Neural progenitor cell (in vitro differentiated cells): ENCODE data around the gene TMBIM4. TPM values are rescaled to one million over a fixed set of nuclear protein-coding genes. Genes with fewer than 3 reads are reported as not detected.

Experiments
- DNase-seq: peaks from one replicate; pipeline ENCODE4 v3.0.0-alpha.2; 2016; ENCODE audit warnings: low spot score
- H2AFZ ChIP-seq: fragments of 200-600 bp; sonication (generic); replicated peaks from 2 replicates; pipeline ENCODE4 v1.6.1; 2016; ENCODE audit warnings: antibody characterized with exemption
- H3F3A ChIP-seq: fragments of 200-600 bp; sonication (generic); 2 replicates; pipeline ENCODE4 v1.6.1; 2016; ENCODE audit warnings: antibody characterized with exemption, low read depth
- H3K27ac ChIP-seq: fragments of 200-600 bp; sonication (generic); 2 replicates; pipeline ENCODE4 v1.5.1; 2016; ENCODE audit warnings: mild to moderate bottlenecking
- H3K27me3 ChIP-seq: fragments of 200-600 bp; sonication (generic); 2 replicates; pipeline ENCODE4 v1.6.1; 2016; ENCODE audit warnings: mild to moderate bottlenecking, moderate library complexity
- H3K36me3 ChIP-seq: fragments of 200-600 bp; sonication (generic); 2 replicates; pipeline ENCODE4 v1.5.1; 2016
- H3K4me1 ChIP-seq: fragments of 200-600 bp; sonication (generic); 2 replicates; pipeline ENCODE4 v1.6.1; 2016; ENCODE audit warnings: mixed run types
- H3K4me2 ChIP-seq: fragments of 200-600 bp; sonication (generic); 2 replicates; pipeline ENCODE4 v1.6.1; 2016
- H3K4me3 ChIP-seq: fragments of 200-600 bp; sonication (generic); 2 replicates; pipeline ENCODE4 v1.5.1; 2016
- H3K79me2 ChIP-seq: fragments of 200-600 bp; sonication (generic); 2 replicates; pipeline ENCODE4 v1.6.1; 2016; ENCODE audit warnings: low read depth
- H3K9ac ChIP-seq: fragments of 200-600 bp; sonication (generic); 2 replicates; pipeline ENCODE4 v1.6.1; 2016
- H3K9me3 ChIP-seq: fragments of 200-600 bp; sonication (generic); 2 replicates; pipeline ENCODE4 v1.5.1; 2016; ENCODE audit warnings: low read depth
- H4K20me1 ChIP-seq: fragments of 200-600 bp; sonication (generic); 2 replicates; pipeline ENCODE4 v1.6.1; 2016; ENCODE audit warnings: low read depth
- H3K27ac Mint-ChIP-seq: 3 replicates; pipeline ENCODE4 v1.8.0; 2021; ENCODE audit warnings: mixed read lengths
- H3K27me3 Mint-ChIP-seq: 2 replicates; pipeline ENCODE4 v1.8.0; 2022; ENCODE audit warnings: low read depth, mild to moderate bottlenecking, inconsistent platforms, moderate library complexity, mixed read lengths; ENCODE audit not compliant: insufficient read depth
- H3K36me3 Mint-ChIP-seq: 3 replicates; pipeline ENCODE4 v1.8.0; 2021; ENCODE audit warnings: mixed read lengths
- H3K4me1 Mint-ChIP-seq: 3 replicates; pipeline ENCODE4 v1.8.0; 2021; ENCODE audit warnings: mixed read lengths
- H3K4me3 Mint-ChIP-seq: 3 replicates; pipeline ENCODE4 v1.8.0; 2021; ENCODE audit warnings: mild to moderate bottlenecking, moderate library complexity, mixed read lengths
- H3K9me3 Mint-ChIP-seq: 3 replicates; pipeline ENCODE4 v1.8.0; 2020; ENCODE audit warnings: mixed read lengths
- CTCF ChIP-seq: fragments of 200-600 bp; sonication (generic); IDR thresholded peaks from 2 replicates; pipeline ENCODE4 v1.5.1; 2017; ENCODE audit warnings: antibody characterized with exemption, mild to moderate bottlenecking
- EZH2 ChIP-seq: fragments of 200-600 bp; sonication (generic); IDR thresholded peaks from 2 replicates; pipeline ENCODE4 v1.6.1; 2017; ENCODE audit warnings: antibody characterized with exemption, mild to moderate bottlenecking, moderate library complexity
- EZH2phosphoT487 ChIP-seq: fragments of 200-600 bp; sonication (generic); IDR thresholded peaks from 2 replicates; pipeline ENCODE4 v1.6.1; 2017; ENCODE audit warnings: antibody characterized with exemption
- total RNA-seq: library from RNA; depleted of rRNA; stranded (reverse); fragments of >200 nt; gene quantifications from 2 replicates; pipeline ENCODE4 v1.2.3, GENCODE V29; 2015; ENCODE audit warnings: low replicate concordance

The TMBIM4 gene
- total RNA-seq, 1 donor from 2014 or later: 63.7 TPM

- H3K4me1 Mint-ChIP-seq: no peaks in the 10 kb centered on the region
- Histone ChIP-seq H3K36me3 (no peaks in the 10 kb centered on the region), H3K4me3 (no peak overlapping the region), H3K79me2 (no peaks in the 10 kb centered on the region), H3K9ac (no peak overlapping the region), H3F3A (peaks cover 7% of the 10 kb centered on the region), H4K20me1 (no peaks in the 10 kb centered on the region), H3K27me3 (no peaks in the 10 kb centered on the region), H3K4me1 (peaks cover 4% of the 10 kb centered on the region), H3K4me2 (no peak overlapping the region), H3K27ac (no peak overlapping the region), H2AFZ (no peak overlapping the region), H3K9me3 (no peaks in the 10 kb centered on the region)
- H3K27me3 Mint-ChIP-seq: peaks cover 2% of the 10 kb centered on the region
- H3K36me3 Mint-ChIP-seq: peaks cover 6% of the 10 kb centered on the region
- H3K27ac Mint-ChIP-seq: no peak overlapping the region
- TF ChIP-seq EZH2: no peak
- TF ChIP-seq EZH2phosphoT487: no peak
- TF ChIP-seq CTCF: no peak
- no peak overlapping the region for H3K4me3 Mint-ChIP-seq
- no peaks in the 10 kb centered on the region for H3K9me3 Mint-ChIP-seq
- DNase-seq: no peak
Observed at GRCh38 chr12:66119870-66120241, 49.9 kb downstream of the TMBIM4 start.

- Mint-ChIP-seq H3K36me3 (peaks cover 6% of the 10 kb centered on the region), H3K4me3 (no peak overlapping the region), H3K27ac (no peak overlapping the region)
Observed at GRCh38 chr12:66119229-66119869, 50.4 kb downstream of the TMBIM4 start.

GRCh38 chr12:66118240-66118891 is 51.4 kb downstream of the TMBIM4 start:
- no peak for DNase-seq
- H3K9me3 ChIP-seq: no peaks in the 10 kb centered on the region
- H3K27me3 ChIP-seq: no peaks in the 10 kb centered on the region
- H3K9me3 Mint-ChIP-seq: no peaks in the 10 kb centered on the region
- H4K20me1 ChIP-seq: no peaks in the 10 kb centered on the region
- no peak overlapping the region for H2AFZ ChIP-seq
- H3K4me1 Mint-ChIP-seq: no peaks in the 10 kb centered on the region
- H3K27ac ChIP-seq: no peak overlapping the region
- peaks cover 7% of the 10 kb centered on the region for H3F3A ChIP-seq
- H3K79me2 ChIP-seq: no peaks in the 10 kb centered on the region
- peaks cover 4% of the 10 kb centered on the region for H3K4me1 ChIP-seq
- H3K4me3 ChIP-seq: no peak overlapping the region
- no peak overlapping the region for H3K4me3 Mint-ChIP-seq
- H3K27me3 Mint-ChIP-seq: no peaks in the 10 kb centered on the region
- H3K9ac ChIP-seq: no peak overlapping the region
- no peak overlapping the region for H3K4me2 ChIP-seq
- no peak overlapping the region for H3K27ac Mint-ChIP-seq
- TF ChIP-seq EZH2 (no peak), CTCF (no peak), EZH2phosphoT487 (no peak)
- no peaks in the 10 kb centered on the region for H3K36me3 Mint-ChIP-seq
- no peaks in the 10 kb centered on the region for H3K36me3 ChIP-seq

More at GRCh38 chr12:66119229-66119869, 50.4 kb downstream of the TMBIM4 start:
- H3K9me3 ChIP-seq: no peaks in the 10 kb centered on the region
- no peaks in the 10 kb centered on the region for H3K4me1 Mint-ChIP-seq
- H3K4me3 ChIP-seq: no peak overlapping the region
- no peak for TF ChIP-seq CTCF
- TF ChIP-seq EZH2phosphoT487: no peak
- no peak for TF ChIP-seq EZH2
- H2AFZ ChIP-seq: no peak overlapping the region
- no peak overlapping the region for H3K27ac ChIP-seq
- peaks cover 4% of the 10 kb centered on the region for H3K4me1 ChIP-seq
- no peak overlapping the region for H3K4me2 ChIP-seq
- no peaks in the 10 kb centered on the region for H3K27me3 ChIP-seq
- H3K9me3 Mint-ChIP-seq: no peaks in the 10 kb centered on the region
- H3K27me3 Mint-ChIP-seq: peaks cover 2% of the 10 kb centered on the region
- DNase-seq: no peak
- H3K79me2 ChIP-seq: no peaks in the 10 kb centered on the region
- H4K20me1 ChIP-seq: no peaks in the 10 kb centered on the region
- H3K9ac ChIP-seq: no peak overlapping the region
- H3K36me3 ChIP-seq: no peaks in the 10 kb centered on the region
- peaks cover 7% of the 10 kb centered on the region for H3F3A ChIP-seq
